PC-3 (cell line): ENCODE results near the gene APOC1.

Experiments used
- EZH2 ChIP-seq: fragments of 300-600 bp; sonication (generic); IDR thresholded peaks from one replicate; pipeline ENCODE4 v1.6.1; 2017; ENCODE audit warnings: antibody characterized with exemption, mild to moderate bottlenecking, low read length; ENCODE audit not compliant: unreplicated experiment
- EZH2phosphoT487 ChIP-seq: fragments of 300-600 bp; sonication (generic); IDR thresholded peaks from 2 replicates; pipeline ENCODE4 v1.6.1; 2018; ENCODE audit warnings: mild to moderate bottlenecking, antibody characterized with exemption, low read length, borderline replicate concordance
- TF ChIP-seq, protein P1 (sequence below): fragments of 300-600 bp; sonication (generic); conservative IDR thresholded peaks from 2 replicates; pipeline ENCODE4 v1.5.1; 2017; ENCODE audit warnings: antibody characterized with exemption, low read depth, mild to moderate bottlenecking, low read length

DNA sequence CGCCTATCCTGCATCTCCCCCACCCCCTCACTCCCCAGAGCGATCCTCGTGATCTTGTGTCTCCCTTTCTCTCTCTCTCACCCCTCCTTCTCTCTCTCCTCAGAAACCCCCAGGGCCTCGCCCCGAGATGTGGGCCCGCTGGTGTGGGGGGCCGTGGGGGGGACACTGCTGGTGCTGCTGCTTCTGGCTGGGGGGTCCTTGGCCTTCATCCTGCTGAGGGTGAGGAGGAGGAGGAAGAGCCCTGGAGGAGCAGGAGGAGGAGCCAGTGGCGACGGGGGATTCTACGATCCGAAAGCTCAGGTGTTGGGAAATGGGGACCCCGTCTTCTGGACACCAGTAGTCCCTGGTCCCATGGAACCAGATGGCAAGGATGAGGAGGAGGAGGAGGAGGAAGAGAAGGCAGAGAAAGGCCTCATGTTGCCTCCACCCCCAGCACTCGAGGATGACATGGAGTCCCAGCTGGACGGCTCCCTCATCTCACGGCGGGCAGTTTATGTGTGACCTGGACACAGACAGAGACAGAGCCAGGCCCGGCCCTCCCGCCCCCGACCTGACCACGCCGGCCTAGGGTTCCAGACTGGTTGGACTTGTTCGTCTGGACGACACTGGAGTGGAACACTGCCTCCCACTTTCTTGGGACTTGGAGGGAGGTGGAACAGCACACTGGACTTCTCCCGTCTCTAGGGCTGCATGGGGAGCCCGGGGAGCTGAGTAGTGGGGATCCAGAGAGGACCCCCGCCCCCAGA lies 36.1 kb upstream of the APOC1 start:
- TF ChIP-seq, protein P1, sequence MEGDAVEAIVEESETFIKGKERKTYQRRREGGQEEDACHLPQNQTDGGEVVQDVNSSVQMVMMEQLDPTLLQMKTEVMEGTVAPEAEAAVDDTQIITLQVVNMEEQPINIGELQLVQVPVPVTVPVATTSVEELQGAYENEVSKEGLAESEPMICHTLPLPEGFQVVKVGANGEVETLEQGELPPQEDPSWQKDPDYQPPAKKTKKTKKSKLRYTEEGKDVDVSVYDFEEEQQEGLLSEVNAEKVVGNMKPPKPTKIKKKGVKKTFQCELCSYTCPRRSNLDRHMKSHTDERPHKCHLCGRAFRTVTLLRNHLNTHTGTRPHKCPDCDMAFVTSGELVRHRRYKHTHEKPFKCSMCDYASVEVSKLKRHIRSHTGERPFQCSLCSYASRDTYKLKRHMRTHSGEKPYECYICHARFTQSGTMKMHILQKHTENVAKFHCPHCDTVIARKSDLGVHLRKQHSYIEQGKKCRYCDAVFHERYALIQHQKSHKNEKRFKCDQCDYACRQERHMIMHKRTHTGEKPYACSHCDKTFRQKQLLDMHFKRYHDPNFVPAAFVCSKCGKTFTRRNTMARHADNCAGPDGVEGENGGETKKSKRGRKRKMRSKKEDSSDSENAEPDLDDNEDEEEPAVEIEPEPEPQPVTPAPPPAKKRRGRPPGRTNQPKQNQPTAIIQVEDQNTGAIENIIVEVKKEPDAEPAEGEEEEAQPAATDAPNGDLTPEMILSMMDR = no peak
- no peak for TF ChIP-seq EZH2
- no peak for TF ChIP-seq EZH2phosphoT487
